ENCODE data around the gene EMP3. TPM values are rescaled to one million over a fixed set of nuclear protein-coding genes. Genes with fewer than 3 reads are reported as not detected.
A peak's percentile ranks its signal among the peaks of the same experiment; 100 is the strongest.
"Not testable (repeated sequence)": the region's sequence is repeated elsewhere in the genome, so short reads cannot be mapped to it uniquely, and the experiment has no call there.

EMP3 gene
- total RNA-seq, 1 experiment from 2014 or later: 79.2 TPM

- Histone ChIP-seq H3K4me1 (no peaks in the 10 kb centered on the region), H3K9me3 (replicated peaks) (no peaks in the 10 kb centered on the region), H3K27ac (no peak overlapping the region), H3K27me3 (no peaks in the 10 kb centered on the region; the same call in 1 of the 2 replicates), H3K4me3 (no peak overlapping the region), H3K36me3 (no peaks in the 10 kb centered on the region)
- no peak for DNase-seq
Observed at GRCh38 chr19:48303367-48303766, 22.0 kb upstream of the EMP3 start.

GRCh38 chr19:48303866-48304265 lies 21.5 kb upstream of the EMP3 start:
- no peaks in the 10 kb centered on the region for H3K36me3 ChIP-seq
- no peaks in the 10 kb centered on the region; the same call in 1 of the 2 replicates for H3K27me3 ChIP-seq
- H3K4me1 ChIP-seq: no peaks in the 10 kb centered on the region; the same call in 1 of the 2 replicates
- H3K4me3 ChIP-seq: no peak overlapping the region
- no peak for DNase-seq
- no peak overlapping the region for H3K27ac ChIP-seq
- no peaks in the 10 kb centered on the region for H3K9me3 ChIP-seq (replicated peaks)

- H3K4me1 ChIP-seq: peaks cover 3% of the 10 kb centered on the region; the same call in 1 of the 2 replicates
- H3K27me3 ChIP-seq: no peaks in the 10 kb centered on the region; the same call in 1 of the 2 replicates
- H3K27ac ChIP-seq: no peak overlapping the region
- H3K36me3 ChIP-seq: no peaks in the 10 kb centered on the region
- DNase-seq: peak; percentile 79 to 81
- no peak overlapping the region for H3K4me3 ChIP-seq
- no peaks in the 10 kb centered on the region for H3K9me3 ChIP-seq (replicated peaks)
Observed at GRCh38 chr19:48308631-48309586, 16.4 kb upstream of the EMP3 start.

- H3K4me3 ChIP-seq; H3K4me1 ChIP-seq; DNase-seq; H3K27ac ChIP-seq; H3K36me3 ChIP-seq; H3K9me3 ChIP-seq (replicated peaks); H3K27me3 ChIP-seq: not testable (repeated sequence)
Observed at GRCh38 chr19:48309731-48310130, 15.6 kb upstream of the EMP3 start.

- Histone ChIP-seq H3K4me1 (peaks cover 3% of the 10 kb centered on the region; the same call in 1 of the 2 replicates), H3K27ac (no peak overlapping the region), H3K9me3 (replicated peaks) (no peaks in the 10 kb centered on the region), H3K27me3 (no peaks in the 10 kb centered on the region), H3K36me3 (no peaks in the 10 kb centered on the region), H3K4me3 (no peak overlapping the region)
- no peak for DNase-seq
Observed at GRCh38 chr19:48310227-48310626, 15.1 kb upstream of the EMP3 start.

GRCh38 chr19:48311384-48311783 lies 14.0 kb upstream of the EMP3 start:
- H3K27ac ChIP-seq: no peak overlapping the region
- peaks cover 3% of the 10 kb centered on the region; the same call in 1 of the 2 replicates for H3K4me1 ChIP-seq
- H3K36me3 ChIP-seq: no peaks in the 10 kb centered on the region
- no peaks in the 10 kb centered on the region for H3K9me3 ChIP-seq (replicated peaks)
- no peak for DNase-seq
- no peaks in the 10 kb centered on the region for H3K27me3 ChIP-seq
- no peak overlapping the region for H3K4me3 ChIP-seq

GRCh38 chr19:48315712-48316111 lies 9.6 kb upstream of the EMP3 start:
- Histone ChIP-seq H3K27ac (no peak overlapping the region), H3K4me1 (no peaks in the 10 kb centered on the region), H3K9me3 (replicated peaks) (no peaks in the 10 kb centered on the region), H3K4me3 (no peak overlapping the region), H3K27me3 (no peaks in the 10 kb centered on the region), H3K36me3 (no peaks in the 10 kb centered on the region)
- DNase-seq: no peak

- not testable (repeated sequence) for DNase-seq; H3K4me3 ChIP-seq; H3K27ac ChIP-seq; H3K27me3 ChIP-seq; H3K4me1 ChIP-seq; H3K9me3 ChIP-seq (replicated peaks); H3K36me3 ChIP-seq
Observed at GRCh38 chr19:48317708-48317960, 7.7 kb upstream of the EMP3 start.

- no peaks in the 10 kb centered on the region for H3K9me3 ChIP-seq (replicated peaks)
- H3K36me3 ChIP-seq: no peaks in the 10 kb centered on the region
- no peaks in the 10 kb centered on the region for H3K27me3 ChIP-seq
- no peak for DNase-seq
- peaks cover 7% of the 10 kb centered on the region for H3K4me1 ChIP-seq
- no peak overlapping the region for H3K27ac ChIP-seq
- no peak overlapping the region for H3K4me3 ChIP-seq
Observed at GRCh38 chr19:48318286-48318987, 6.9 kb upstream of the EMP3 start.

- H3K27ac ChIP-seq: no peak overlapping the region
- no peaks in the 10 kb centered on the region for H3K9me3 ChIP-seq (replicated peaks)
- no peaks in the 10 kb centered on the region for H3K27me3 ChIP-seq
- no peak overlapping the region for H3K4me3 ChIP-seq
- H3K36me3 ChIP-seq: no peaks in the 10 kb centered on the region
- peaks cover 7% of the 10 kb centered on the region for H3K4me1 ChIP-seq
- DNase-seq: peak; percentile 87 to 92
Observed at GRCh38 chr19:48319647-48320541, 5.5 kb upstream of the EMP3 start.

GRCh38 chr19:48321372-48321621 lies 4.1 kb upstream of the EMP3 start:
- peaks cover 7% of the 10 kb centered on the region for H3K4me1 ChIP-seq
- peak overlapping the region; percentile 50 for H3K4me3 ChIP-seq
- no peaks in the 10 kb centered on the region for H3K27me3 ChIP-seq
- peak; percentile 87 to 90 for DNase-seq
- H3K36me3 ChIP-seq: no peaks in the 10 kb centered on the region
- H3K9me3 ChIP-seq (replicated peaks): no peaks in the 10 kb centered on the region
- peak overlapping the region; percentile 87 for H3K27ac ChIP-seq

- 0 out of 2 replicates have a peak, but pooled peaks cover under 1% of the 10 kb centered on the region for H3K36me3 ChIP-seq
- DNase-seq: peak; percentile 98 to 99
- H3K4me1 ChIP-seq: peaks cover 7% of the 10 kb centered on the region
- no peaks in the 10 kb centered on the region for H3K27me3 ChIP-seq
- H3K9me3 ChIP-seq (replicated peaks): no peaks in the 10 kb centered on the region
- peak overlapping the region; percentile 50 for H3K4me3 ChIP-seq
- peak overlapping the region; percentile 87 for H3K27ac ChIP-seq
Observed at GRCh38 chr19:48321622-48322591, 3.4 kb upstream of the EMP3 start.

GRCh38 chr19:48329167-48329891 lies 4.0 kb downstream of the EMP3 start:
- Histone ChIP-seq H3K9me3 (replicated peaks) (no peaks in the 10 kb centered on the region), H3K36me3 (peaks cover 15% of the 10 kb centered on the region), H3K4me3 (no peak overlapping the region), H3K27me3 (no peaks in the 10 kb centered on the region), H3K4me1 (peaks cover 6% of the 10 kb centered on the region), H3K27ac (no peak overlapping the region)
- DNase-seq: no peak
